ENCODE results near the gene FRMD3. TPM values are rescaled to one million over a fixed set of nuclear protein-coding genes. Genes with fewer than 3 reads are reported as not detected.

FRMD3 gene
- total RNA-seq, 1 experiment from 2014 or later: 1.4 TPM

DNA sequence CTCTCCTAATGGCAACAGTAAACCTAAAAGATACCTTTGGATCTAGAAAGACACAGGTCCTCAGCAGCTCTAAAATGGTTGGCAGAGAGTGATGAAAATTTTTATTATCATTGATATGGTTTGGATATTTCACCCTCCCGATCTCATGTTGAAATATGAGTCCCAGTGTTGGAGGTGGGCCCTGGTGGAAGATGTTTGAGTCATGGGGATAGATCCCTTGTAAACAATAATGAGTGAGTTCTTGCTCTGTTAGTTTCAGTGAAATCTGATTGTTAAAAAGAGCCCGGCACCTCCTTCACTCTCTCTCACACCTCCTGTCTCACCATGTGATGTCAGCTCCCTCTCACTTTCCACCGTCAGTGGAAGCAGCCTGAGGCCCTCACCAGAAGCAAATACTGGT, 117.7 kb downstream of the FRMD3 start:
- DNase-seq (ENCODE audit: low spot score): no peak
- ATAC-seq: no peak
- ChIA-PET CTCF (no interaction called here), POLR2A (interaction anchor here (0.7 kb wide), 1 partner anchor 1100 kb away, joined by 5 read pairs; no protein-coding TSS in a partner anchor)
- Mint-ChIP-seq H3K27ac (no peak overlapping the region), H3K27me3 (ENCODE audit: low read depth) (no peaks in the 10 kb centered on the region), H3K4me3 (no peak overlapping the region), H3K36me3 (no peaks in the 10 kb centered on the region), H3K4me1 (peaks cover 14% of the 10 kb centered on the region), H3K9me3 (peaks cover 14% of the 10 kb centered on the region)
- TF ChIP-seq NR2C2 (CRISPR knock-in tag; IDR thresholded peaks at IDR 0.05) (no peak), ATF1 (CRISPR knock-in tag; IDR thresholded peaks at IDR 0.05) (no peak), NFATC4 (CRISPR knock-in tag; IDR thresholded peaks at IDR 0.05) (no peak), ZSCAN18 (CRISPR knock-in tag; IDR thresholded peaks at IDR 0.05) (no peak), NR3C1 (CRISPR knock-in tag; conservative IDR thresholded peaks at IDR 0.05; ENCODE audit: low read depth) (no peak), OVOL2 (CRISPR knock-in tag; IDR thresholded peaks at IDR 0.05; ENCODE audit: borderline replicate concordance) (no peak), TP53 (CRISPR knock-in tag; IDR thresholded peaks at IDR 0.05) (no peak), PRRX2 (CRISPR knock-in tag; IDR thresholded peaks at IDR 0.05) (no peak), ATF6 (CRISPR knock-in tag; IDR thresholded peaks at IDR 0.05) (no peak), USF2 (CRISPR knock-in tag; IDR thresholded peaks at IDR 0.05) (no peak), NFYB (CRISPR knock-in tag; conservative IDR thresholded peaks at IDR 0.05; ENCODE audit: low read depth) (no peak)
- TF ChIP-seq, protein P1, sequence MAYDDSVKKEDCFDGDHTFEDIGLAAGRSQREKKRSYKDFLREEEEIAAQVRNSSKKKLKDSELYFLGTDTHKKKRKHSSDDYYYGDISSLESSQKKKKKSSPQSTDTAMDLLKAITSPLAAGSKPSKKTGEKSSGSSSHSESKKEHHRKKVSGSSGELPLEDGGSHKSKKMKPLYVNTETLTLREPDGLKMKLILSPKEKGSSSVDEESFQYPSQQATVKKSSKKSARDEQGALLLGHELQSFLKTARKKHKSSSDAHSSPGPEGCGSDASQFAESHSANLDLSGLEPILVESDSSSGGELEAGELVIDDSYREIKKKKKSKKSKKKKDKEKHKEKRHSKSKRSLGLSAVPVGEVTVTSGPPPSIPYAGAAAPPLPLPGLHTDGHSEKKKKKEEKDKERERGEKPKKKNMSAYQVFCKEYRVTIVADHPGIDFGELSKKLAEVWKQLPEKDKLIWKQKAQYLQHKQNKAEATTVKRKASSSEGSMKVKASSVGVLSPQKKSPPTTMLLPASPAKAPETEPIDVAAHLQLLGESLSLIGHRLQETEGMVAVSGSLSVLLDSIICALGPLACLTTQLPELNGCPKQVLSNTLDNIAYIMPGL (CRISPR knock-in tag; IDR thresholded peaks at IDR 0.05): no peak
- TF ChIP-seq, protein P2, sequence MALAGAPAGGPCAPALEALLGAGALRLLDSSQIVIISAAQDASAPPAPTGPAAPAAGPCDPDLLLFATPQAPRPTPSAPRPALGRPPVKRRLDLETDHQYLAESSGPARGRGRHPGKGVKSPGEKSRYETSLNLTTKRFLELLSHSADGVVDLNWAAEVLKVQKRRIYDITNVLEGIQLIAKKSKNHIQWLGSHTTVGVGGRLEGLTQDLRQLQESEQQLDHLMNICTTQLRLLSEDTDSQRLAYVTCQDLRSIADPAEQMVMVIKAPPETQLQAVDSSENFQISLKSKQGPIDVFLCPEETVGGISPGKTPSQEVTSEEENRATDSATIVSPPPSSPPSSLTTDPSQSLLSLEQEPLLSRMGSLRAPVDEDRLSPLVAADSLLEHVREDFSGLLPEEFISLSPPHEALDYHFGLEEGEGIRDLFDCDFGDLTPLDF (CRISPR knock-in tag; IDR thresholded peaks at IDR 0.05): no peak
- TF ChIP-seq, protein P3, sequence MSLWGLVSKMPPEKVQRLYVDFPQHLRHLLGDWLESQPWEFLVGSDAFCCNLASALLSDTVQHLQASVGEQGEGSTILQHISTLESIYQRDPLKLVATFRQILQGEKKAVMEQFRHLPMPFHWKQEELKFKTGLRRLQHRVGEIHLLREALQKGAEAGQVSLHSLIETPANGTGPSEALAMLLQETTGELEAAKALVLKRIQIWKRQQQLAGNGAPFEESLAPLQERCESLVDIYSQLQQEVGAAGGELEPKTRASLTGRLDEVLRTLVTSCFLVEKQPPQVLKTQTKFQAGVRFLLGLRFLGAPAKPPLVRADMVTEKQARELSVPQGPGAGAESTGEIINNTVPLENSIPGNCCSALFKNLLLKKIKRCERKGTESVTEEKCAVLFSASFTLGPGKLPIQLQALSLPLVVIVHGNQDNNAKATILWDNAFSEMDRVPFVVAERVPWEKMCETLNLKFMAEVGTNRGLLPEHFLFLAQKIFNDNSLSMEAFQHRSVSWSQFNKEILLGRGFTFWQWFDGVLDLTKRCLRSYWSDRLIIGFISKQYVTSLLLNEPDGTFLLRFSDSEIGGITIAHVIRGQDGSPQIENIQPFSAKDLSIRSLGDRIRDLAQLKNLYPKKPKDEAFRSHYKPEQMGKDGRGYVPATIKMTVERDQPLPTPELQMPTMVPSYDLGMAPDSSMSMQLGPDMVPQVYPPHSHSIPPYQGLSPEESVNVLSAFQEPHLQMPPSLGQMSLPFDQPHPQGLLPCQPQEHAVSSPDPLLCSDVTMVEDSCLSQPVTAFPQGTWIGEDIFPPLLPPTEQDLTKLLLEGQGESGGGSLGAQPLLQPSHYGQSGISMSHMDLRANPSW (CRISPR knock-in tag; conservative IDR thresholded peaks at IDR 0.05; ENCODE audit: low read depth): no peak
- TF ChIP-seq, protein P4, sequence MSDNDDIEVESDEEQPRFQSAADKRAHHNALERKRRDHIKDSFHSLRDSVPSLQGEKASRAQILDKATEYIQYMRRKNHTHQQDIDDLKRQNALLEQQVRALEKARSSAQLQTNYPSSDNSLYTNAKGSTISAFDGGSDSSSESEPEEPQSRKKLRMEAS (CRISPR knock-in tag; IDR thresholded peaks at IDR 0.05): no peak
- TF ChIP-seq, protein P5, sequence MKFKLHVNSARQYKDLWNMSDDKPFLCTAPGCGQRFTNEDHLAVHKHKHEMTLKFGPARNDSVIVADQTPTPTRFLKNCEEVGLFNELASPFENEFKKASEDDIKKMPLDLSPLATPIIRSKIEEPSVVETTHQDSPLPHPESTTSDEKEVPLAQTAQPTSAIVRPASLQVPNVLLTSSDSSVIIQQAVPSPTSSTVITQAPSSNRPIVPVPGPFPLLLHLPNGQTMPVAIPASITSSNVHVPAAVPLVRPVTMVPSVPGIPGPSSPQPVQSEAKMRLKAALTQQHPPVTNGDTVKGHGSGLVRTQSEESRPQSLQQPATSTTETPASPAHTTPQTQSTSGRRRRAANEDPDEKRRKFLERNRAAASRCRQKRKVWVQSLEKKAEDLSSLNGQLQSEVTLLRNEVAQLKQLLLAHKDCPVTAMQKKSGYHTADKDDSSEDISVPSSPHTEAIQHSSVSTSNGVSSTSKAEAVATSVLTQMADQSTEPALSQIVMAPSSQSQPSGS (CRISPR knock-in tag; IDR thresholded peaks at IDR 0.05; ENCODE audit: borderline replicate concordance, low read depth): no peak
- TF ChIP-seq, protein P6, sequence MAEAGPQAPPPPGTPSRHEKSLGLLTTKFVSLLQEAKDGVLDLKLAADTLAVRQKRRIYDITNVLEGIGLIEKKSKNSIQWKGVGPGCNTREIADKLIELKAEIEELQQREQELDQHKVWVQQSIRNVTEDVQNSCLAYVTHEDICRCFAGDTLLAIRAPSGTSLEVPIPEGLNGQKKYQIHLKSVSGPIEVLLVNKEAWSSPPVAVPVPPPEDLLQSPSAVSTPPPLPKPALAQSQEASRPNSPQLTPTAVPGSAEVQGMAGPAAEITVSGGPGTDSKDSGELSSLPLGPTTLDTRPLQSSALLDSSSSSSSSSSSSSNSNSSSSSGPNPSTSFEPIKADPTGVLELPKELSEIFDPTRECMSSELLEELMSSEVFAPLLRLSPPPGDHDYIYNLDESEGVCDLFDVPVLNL (CRISPR knock-in tag; IDR thresholded peaks at IDR 0.05; ENCODE audit: borderline replicate concordance, low read depth): no peak

Measured in WTC11 (cell line).